ENCODE results near the gene KRTAP1-3. TPM values are rescaled to one million over a fixed set of nuclear protein-coding genes. Genes with fewer than 3 reads are reported as not detected.
"Not testable (repeated sequence)": the region's sequence is repeated elsewhere in the genome, so short reads cannot be mapped to it uniquely, and the experiment has no call there.

Gene KRTAP1-3
- total RNA-seq, 2 donors from 2014 or later: not detected

DNA sequence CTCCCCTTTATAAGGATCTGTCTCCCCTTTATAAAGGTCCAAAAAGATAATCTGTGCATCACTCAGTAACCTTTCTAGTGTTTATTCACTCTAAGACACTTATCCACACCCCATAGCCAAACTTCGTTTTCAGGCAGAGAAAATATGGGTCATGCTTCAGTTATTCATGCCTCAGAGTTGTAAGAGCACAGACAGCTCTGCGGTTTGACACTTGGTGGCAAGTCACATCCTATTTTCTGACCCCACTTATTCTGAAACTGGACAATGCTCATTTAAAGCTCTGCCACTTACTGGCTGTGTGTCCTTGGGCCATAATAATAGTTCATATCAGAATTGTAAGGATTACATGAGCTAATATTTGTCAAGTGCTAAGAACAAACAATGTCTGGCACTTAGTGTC is 14.4 kb upstream of the KRTAP1-3 start:
- H3K4me3 ChIP-seq: no peak overlapping the region
- no peak for DNase-seq
- intact Hi-C loops (cut with DNase I): no loop called here
- H3K36me3 ChIP-seq (replicated peaks in 1 of 2; ENCODE audit: insufficient read depth in 1 of 2, low read depth in 2 of 2): no peaks in the 10 kb centered on the region
- ATAC-seq: no peak
- WGBS, 2 donors: 49 to 52% methylated on average over 2 of the region's 2 CpGs
- TF ChIP-seq POLR2A (IDR thresholded peaks at IDR 0.05) (no peak), CTCF (IDR thresholded peaks at IDR 0.05) (no peak)
- H3K4me1 ChIP-seq: no peaks in the 10 kb centered on the region
- H3K27ac ChIP-seq: no peak overlapping the region
- no peaks in the 10 kb centered on the region for H3K27me3 ChIP-seq
- H3K9me3 ChIP-seq: no peaks in the 10 kb centered on the region

- H3K36me3 ChIP-seq (replicated peaks in 1 of 2; ENCODE audit: insufficient read depth in 1 of 2, low read depth in 2 of 2): no peaks in the 10 kb centered on the region
- TF ChIP-seq POLR2A (IDR thresholded peaks at IDR 0.05) (no peak), CTCF (IDR thresholded peaks at IDR 0.05) (no peak)
- DNase-seq (no peak), ATAC-seq (no peak)
- H3K4me1 ChIP-seq: no peaks in the 10 kb centered on the region
- H3K4me3 ChIP-seq: no peak overlapping the region
- no peaks in the 10 kb centered on the region for H3K9me3 ChIP-seq
- whole genome bisulfite sequencing, 2 donors: 59 to 60% methylated on average over 7 of the region's 7 CpGs
- no peaks in the 10 kb centered on the region for H3K27me3 ChIP-seq
- no peak overlapping the region for H3K27ac ChIP-seq
- intact Hi-C loops (cut with DNase I): no loop called here
Observed at GRCh38 chr17:41048441-41048840, 13.8 kb upstream of the KRTAP1-3 start.

- H3K36me3 ChIP-seq (replicated peaks in 1 of 2; ENCODE audit: insufficient read depth in 1 of 2, low read depth in 2 of 2); ATAC-seq; H3K4me3 ChIP-seq; DNase-seq; H3K27ac ChIP-seq; intact Hi-C loops (cut with DNase I); H3K4me1 ChIP-seq; H3K9me3 ChIP-seq; H3K27me3 ChIP-seq: not testable (repeated sequence)
- WGBS, 2 donors: 38 to 41% methylated on average over 8 to 12 of the region's 33 CpGs
Observed at GRCh38 chr17:41046735-41047465, 12.2 kb upstream of the KRTAP1-3 start, which contains the start of gene KRTAP2-1. Gene KRTAP2-1, minus strand, starts transcription at chr17:41047316. Its CDS starts 49 bp downstream, at chr17:41047267.

DNA sequence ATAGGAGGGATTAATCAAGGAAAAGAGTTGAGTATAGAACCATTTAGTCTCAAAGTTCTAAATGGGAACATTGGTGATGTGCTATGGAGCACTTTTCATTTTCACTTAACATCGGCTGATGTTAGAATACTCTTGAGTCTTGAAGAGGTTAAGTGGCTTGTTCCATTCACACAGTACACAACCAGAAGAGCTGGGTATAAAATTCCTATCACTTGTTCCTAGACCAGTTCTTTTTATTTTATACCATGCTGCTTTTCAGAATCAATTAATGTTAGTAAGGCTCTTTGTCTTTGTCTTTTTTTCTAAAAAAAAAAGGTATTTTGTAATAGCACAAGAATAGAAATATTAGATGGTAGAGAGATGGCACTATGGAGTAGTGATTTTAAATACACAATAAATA is 8.3 kb upstream of the KRTAP1-3 start:
- no peak for TF ChIP-seq POLR2A (IDR thresholded peaks at IDR 0.05)
- TF ChIP-seq CTCF (IDR thresholded peaks at IDR 0.05): no peak
- ATAC-seq: no peak
- Histone ChIP-seq H3K36me3 (replicated peaks in 1 of 2; ENCODE audit: insufficient read depth in 1 of 2, low read depth in 2 of 2) (no peaks in the 10 kb centered on the region), H3K27ac (no peak overlapping the region), H3K4me1 (peaks cover 13% of the 10 kb centered on the region), H3K9me3 (no peaks in the 10 kb centered on the region), H3K27me3 (no peaks in the 10 kb centered on the region), H3K4me3 (no peak overlapping the region)
- DNase-seq: no peak
- intact Hi-C loops (cut with DNase I): no loop called here
- WGBS, 2 donors: 96 to 100% methylated on average over 1 of the region's 1 CpG

- 48% methylated on average over 11 to 14 of the region's 14 CpGs for WGBS, 2 donors
- ATAC-seq (peak; percentile 73), DNase-seq (peak; percentile 62 to 82 (median 71))
- peak in 3 of 7 experiments; percentile 23 to 40 (median 32) for TF ChIP-seq CTCF (IDR thresholded peaks at IDR 0.05)
- H3K36me3 ChIP-seq (replicated peaks in 1 of 2; ENCODE audit: insufficient read depth in 1 of 2, low read depth in 2 of 2); H3K27me3 ChIP-seq; intact Hi-C loops (cut with DNase I); H3K4me3 ChIP-seq; H3K9me3 ChIP-seq: not testable (repeated sequence)
- Histone ChIP-seq H3K27ac (peak within 1 kb of the TSS in 3 of 4 donors; percentile 35 to 60 (median 49)), H3K4me1 (peaks cover 13% of the 10 kb centered on the region)
Observed at GRCh38 chr17:41040783-41041571, 6.3 kb upstream of the KRTAP1-3 start, which contains the start of gene KRTAP1-1. Gene KRTAP1-1, minus strand, starts transcription at chr17:41041450. Its CDS starts 53 bp downstream, at chr17:41041397.
